GM13976 (cell line): ENCODE measurements around the gene NR6A1.

Experiments used
- DNase-seq: peaks from one replicate; pipeline ENCODE4 v3.0.0; 2012; ENCODE audit warnings: low spot score
- in situ Hi-C: fragments of 300-500 bp; cut with MboI; formaldehyde crosslinking; loops from one replicate; pipeline ENCODE4 v1.12.0; 2022; ENCODE audit warnings: low sequenced_read_pairs, mixed read lengths, inconsistent platforms; ENCODE audit not compliant: unreplicated experiment
- TF ChIP-seq, protein P1 (sequence below): IDR thresholded peaks from 2 replicates; pipeline ENCODE4 v1.5.1; 2012; ENCODE audit warnings: borderline replicate concordance, mild to moderate bottlenecking; ENCODE audit not compliant: insufficient read depth; ENCODE audit errors: extremely low read depth, missing control alignments, control extremely low read depth

The NR6A1 gene

GRCh38 chr9:124526174-124526573 is 244.9 kb downstream of the NR6A1 start:
- TF ChIP-seq, protein P1, sequence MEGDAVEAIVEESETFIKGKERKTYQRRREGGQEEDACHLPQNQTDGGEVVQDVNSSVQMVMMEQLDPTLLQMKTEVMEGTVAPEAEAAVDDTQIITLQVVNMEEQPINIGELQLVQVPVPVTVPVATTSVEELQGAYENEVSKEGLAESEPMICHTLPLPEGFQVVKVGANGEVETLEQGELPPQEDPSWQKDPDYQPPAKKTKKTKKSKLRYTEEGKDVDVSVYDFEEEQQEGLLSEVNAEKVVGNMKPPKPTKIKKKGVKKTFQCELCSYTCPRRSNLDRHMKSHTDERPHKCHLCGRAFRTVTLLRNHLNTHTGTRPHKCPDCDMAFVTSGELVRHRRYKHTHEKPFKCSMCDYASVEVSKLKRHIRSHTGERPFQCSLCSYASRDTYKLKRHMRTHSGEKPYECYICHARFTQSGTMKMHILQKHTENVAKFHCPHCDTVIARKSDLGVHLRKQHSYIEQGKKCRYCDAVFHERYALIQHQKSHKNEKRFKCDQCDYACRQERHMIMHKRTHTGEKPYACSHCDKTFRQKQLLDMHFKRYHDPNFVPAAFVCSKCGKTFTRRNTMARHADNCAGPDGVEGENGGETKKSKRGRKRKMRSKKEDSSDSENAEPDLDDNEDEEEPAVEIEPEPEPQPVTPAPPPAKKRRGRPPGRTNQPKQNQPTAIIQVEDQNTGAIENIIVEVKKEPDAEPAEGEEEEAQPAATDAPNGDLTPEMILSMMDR: no peak

GRCh38 chr9:124522121-124523098 is 248.7 kb downstream of the NR6A1 start:
- DNase-seq: no peak
- TF ChIP-seq, protein P1: no peak
- in situ Hi-C loops: no loop called here

More at GRCh38 chr9:124526174-124526573, 244.9 kb downstream of the NR6A1 start:
- DNase-seq: no peak
- in situ Hi-C loops: no loop called here

DNA sequence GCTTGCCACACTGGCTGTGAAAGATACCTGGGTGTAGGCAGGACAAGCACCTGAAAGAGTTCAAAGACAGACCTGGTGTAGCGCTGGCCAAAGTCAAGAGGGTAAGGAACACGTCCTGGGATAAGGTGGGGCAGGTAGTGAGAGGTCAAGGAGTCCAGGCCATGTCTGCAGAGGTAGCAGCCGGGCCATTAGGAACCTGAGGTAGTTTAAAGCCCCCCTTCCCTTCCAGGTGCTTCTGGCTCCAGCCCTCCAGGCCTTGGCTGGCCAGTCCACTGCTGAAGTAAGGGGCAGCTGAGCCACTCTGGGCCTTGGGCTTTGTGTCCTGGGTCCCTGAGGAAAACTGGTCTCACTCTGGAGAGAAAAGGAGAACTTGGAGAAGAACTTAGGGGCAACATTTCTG is 250.0 kb downstream of the NR6A1 start:
- no peak for DNase-seq
- in situ Hi-C loops: no loop called here
- TF ChIP-seq, protein P1: no peak

DNA sequence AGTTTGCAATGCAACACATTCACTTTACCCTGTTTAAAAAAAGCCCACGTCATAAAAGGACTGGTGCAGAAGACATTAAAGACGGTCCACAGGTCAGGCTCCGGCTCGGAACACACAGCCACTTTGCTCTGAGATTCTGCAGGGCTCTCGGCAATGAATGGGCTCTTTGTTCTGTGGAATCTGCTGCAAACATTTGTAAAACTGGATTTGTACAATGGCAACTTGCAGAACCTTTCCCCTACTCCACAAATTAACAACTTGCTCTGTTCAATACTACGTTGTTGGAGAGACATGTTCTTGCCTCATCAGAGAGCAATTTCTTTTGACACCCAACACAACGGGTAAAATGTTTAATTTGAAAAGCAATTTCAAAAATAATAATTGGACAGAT is 250.9 kb downstream of the NR6A1 start:
- DNase-seq: no peak
- TF ChIP-seq, protein P1: no peak
- in situ Hi-C loops: no loop called here

DNA sequence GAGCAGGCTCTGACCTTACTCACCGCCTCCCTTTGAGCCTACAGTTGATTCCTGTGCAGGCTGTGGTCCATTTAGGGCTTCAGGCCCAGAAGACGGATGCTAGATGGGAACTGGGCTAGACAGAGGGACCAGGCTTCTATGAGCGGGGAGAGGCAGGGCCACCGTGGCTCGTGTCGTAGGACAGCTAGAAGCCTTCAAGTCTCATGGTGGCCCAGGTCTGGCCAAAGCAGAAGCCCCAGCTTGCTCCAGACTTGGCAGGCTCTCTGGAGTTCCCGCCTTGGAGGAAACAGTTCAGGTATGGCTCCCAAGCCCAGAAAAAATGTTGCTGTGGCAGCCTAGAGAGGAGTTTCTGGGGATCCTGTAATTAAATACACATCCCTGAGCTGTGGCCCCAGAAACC is 253.0 kb downstream of the NR6A1 start:
- in situ Hi-C loops: no loop called here
- no peak for DNase-seq
- TF ChIP-seq, protein P1: no peak

DNA sequence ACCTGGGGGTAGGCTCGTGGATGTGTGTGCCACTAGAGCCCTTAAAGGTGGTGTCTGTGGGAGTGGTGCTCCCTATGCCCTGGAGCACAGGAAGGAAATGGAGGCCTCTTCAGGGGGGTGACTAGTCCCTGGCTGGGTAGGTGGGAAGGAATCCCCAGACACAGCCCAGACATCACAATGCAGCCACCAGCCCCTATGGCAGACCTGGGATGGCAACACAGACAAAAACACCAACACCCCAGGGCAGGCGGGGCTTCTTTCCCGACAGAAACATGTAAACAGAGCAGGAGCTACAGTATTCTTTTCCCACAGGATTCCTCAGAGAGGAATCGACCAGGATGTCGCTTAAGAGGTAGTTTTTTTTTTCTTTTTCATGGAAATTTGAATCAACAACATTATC is 253.5 kb downstream of the NR6A1 start:
- DNase-seq: no peak
- in situ Hi-C loops: no loop called here
- TF ChIP-seq, protein P1: no peak
